KBM-7 (cell line): ENCODE results near the gene OR2J1.
"Not testable (repeated sequence)": the region's sequence is repeated elsewhere in the genome, so short reads cannot be mapped to it uniquely, and the experiment has no call there.

ENCODE experiments used
- DNase-seq: peaks from one replicate; pipeline ENCODE4 v3.0.0-alpha.2; 2015
- in situ Hi-C: fragments of 300-500 bp; cut with MboI; formaldehyde crosslinking; loops from 2 replicates; pipeline ENCODE4 v1.14.3; 2020; ENCODE audit warnings: low sequenced_read_pairs, low pct_unique_long_range_greater_than_20kb, mixed read lengths

The OR2J1 gene

DNA sequence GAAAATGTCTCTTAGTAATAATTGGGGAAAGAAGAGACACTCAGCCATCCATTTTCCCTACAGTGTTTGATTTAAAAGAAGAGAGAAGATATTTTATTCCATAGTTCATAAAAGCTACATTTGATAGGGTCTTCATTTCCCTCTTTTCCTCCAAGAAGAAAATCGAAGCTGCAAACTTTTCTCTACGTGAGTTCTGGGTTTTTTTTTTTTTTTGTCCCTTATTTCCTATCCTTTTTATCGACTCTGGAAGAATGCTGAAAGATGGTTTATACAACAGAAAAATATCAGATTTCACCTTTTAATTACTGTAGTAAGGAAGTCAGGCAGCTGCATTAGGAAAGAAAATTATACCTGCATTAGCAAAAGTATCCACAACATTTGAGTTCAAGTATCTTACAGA lies at the start of gene OR2J1:
TSS of gene OR2J1 (plus strand) at position 301 of the 400 bp plus-strand sequence. CDS start 1,453 bp downstream, outside the sequence.
- in situ Hi-C loops = no loop called here

DNA sequence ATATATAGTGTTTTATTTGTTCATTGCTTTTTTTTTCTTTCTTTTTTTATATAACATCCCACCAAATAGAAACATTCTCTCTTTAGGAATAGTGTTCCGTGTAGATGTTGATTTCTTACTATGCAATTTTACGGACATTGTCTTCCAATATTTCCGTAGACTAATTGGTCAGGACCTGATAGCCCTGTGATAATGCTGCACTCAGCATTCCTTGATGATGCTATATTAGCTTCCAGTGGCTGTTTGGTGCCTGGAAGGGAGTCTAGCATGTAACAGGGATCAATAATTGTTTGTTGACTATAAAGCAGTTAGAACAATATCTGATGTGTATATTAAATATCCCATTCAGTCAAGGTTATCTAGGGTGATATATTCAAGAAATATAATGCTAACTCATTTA lies 47.6 kb upstream of the OR2J1 start:
- in situ Hi-C loops = no loop called here
- DNase-seq = no peak

More for the DNA sequence above, at the start of gene OR2J1:
- DNase-seq = no peak

DNA sequence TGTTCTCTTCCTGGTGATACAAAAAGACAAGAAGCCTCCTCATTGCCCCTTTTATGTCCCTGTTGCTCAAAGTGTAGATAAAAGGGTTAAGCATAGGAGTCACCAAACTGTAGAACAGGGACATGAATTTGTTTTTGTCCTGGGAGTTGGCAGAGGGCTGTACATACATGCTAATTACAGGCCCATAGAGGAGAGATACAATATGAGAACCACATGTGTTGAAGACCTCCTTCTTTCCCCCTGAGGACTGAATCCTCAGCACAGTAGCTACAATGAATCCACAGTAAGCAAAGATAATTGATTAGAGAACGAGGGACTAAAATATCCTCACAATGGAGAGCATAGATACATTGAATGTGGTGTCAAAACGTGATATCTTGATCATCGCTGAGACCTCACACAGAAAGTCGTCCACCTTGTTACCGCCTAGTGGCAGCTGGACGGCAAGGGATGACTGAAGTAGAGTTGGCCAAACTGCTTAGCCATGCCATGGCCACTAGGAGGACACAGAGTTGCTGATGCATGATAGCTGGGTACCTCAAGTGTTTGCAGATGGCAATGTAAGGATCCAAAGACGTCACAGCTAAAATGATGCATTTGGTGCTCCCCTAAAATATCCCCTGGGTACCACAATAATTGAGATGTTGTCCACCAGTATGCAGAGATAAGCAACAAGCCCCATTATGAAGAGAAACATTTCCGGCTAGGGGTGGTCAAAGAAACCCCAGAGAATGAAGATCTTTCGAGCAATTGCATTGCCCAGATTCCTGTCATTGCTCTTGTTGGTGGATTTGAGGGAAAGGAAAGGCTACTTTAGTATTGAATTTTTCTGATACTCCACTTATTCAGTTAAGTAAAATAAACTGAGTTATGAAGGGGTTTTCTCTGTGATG lies 27.2 kb upstream of the OR2J1 start:
- peak; percentile 26 for DNase-seq

DNA sequence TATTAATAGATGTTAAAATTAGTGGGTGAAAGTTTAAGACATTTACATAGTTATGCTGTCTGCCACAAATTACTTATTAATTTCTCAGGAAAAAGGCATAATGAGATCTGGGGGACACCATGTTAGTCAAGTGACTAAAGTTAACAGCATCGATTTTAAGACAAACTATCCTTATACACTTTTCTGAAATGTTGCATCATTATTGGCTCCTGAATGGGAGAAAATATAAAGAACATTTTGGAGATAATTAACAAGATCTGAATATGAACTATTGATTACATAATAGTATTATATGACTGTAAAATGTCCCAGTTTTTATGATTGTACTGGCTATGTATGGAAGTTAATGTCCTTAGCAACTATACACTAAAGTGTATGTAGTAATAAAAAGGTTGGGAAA lies 20.1 kb upstream of the OR2J1 start:
- DNase-seq = no peak
- in situ Hi-C loops = no loop called here

More for the DNA sequence above, 27.2 kb upstream of the OR2J1 start:
- in situ Hi-C loops = no loop called here

DNA sequence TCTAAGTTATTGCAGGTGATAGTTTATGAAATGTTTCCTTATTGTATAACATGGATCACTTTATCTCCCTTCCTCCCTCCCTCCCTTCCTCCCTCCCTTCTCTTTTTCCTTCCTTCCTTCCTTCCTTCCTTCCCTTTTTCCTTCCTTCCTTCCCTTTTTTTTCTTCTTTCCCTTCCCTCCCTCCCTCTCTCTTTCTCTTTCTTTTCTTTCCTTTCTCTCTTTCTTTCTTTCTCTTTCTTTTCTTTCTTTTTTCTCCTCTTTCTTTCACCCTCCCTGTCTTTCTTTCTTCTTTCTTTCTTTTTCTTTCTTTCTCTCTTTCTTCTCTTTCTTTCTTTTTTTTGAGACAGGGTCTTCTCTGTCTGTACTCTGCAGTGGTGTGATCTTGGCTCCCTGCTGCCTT lies 18.0 kb upstream of the OR2J1 start:
- in situ Hi-C loops = no loop called here
- no peak for DNase-seq

DNA sequence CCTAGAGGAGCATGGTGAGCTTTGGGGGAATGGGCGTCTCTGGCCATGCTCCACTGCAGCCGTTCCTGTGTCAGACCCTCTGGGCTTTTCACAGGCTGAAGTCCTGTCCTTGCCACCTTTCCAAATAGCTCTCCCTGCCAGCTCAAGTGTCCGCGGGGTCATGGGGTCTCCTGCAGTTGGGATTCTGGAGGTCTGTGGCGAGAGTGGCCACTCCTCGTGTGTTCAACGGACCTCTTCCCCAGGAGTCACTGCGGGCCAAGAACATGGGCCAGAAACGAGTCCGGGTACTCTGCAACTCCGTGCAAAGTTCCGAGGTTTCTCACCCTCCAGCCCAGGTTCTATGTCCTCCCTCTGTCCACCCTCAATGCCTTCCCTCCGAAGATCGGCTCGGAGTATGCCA lies 16.8 kb upstream of the OR2J1 start:
- no peak for DNase-seq
- in situ Hi-C loops = no loop called here

DNA sequence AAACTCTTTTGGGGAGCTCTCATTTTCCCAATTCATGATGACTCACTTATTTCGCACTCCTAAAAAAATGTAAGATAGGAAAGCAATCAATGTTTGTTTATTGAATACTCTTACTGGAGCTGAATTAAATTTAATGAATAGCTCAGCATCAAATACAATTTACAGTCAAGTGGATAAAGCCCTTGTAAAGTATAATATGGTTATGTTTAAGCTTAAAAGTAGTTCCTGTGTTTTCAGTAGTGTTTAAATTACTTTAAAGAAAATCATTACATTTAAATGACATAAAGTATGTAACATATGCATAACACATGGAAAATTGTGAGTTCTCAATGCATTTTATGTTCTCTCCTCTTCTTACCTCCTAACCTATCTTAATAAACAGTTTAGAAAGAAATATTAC lies 12.1 kb upstream of the OR2J1 start, which contains the start of gene OR2B3:
TSS of gene OR2B3 (minus strand) at position 101 of the 400 bp plus-strand sequence. CDS start at position 36, 65 bp downstream.
- in situ Hi-C loops = no loop called here
- no peak for DNase-seq

DNA sequence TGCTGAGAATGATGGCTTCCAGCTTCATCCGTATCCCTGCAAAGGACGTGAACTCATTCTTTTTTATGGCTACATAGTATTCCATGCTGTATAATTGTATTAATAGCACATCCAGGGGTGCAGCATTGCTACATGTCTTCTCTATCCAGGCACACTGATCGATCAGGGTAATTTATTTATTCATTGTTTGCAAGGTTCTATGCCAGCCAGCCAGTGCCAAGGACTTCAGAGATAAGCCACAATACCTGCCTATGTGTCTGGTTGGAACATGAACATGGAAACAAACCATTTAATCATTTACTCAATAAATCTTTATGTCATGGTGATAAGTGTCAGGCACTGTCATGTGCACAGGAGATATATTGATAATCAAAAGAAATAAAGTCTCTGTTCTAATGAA lies 6.3 kb upstream of the OR2J1 start:
- no peak for DNase-seq
- in situ Hi-C loops = no loop called here

DNA sequence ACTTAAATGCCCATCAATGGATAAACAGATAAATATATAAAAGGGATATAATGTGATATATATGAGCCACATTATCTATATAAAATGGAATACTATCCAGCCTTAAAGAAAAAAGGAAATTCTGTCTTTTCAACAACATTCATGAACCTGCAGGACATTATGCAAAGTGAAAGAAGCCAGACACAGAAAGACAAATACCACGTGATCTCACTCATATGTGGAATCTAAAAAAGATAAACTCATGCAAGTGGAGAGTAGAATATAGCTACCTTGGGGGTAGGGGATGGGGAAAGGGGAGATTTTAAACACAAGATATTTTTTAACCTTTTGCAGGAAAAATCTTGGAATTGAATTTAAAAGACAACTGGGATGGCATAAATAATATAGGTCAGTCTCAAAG lies 1.5 kb upstream of the OR2J1 start:
- in situ Hi-C loops = no loop called here
- no peak for DNase-seq

DNA sequence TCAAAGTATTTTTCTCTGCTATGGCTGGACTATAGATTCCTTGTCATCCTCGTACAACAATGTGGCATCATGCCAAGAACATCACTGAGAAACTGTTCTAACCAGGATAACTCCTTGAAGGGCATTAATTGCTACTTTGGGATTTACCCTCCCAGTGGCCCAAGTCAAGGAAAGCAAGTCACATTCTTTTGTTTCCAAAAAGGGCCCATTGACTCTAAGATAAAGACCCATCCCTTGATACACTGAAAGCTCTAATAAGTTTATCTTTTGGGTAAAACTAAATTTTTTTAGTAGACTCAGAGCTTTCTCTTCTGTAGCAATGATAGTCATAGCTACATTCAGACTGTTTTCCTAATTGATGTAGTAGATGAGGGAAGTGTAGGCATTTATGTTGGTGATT lies 8.5 kb downstream of the OR2J1 start, which contains the start of gene OR2J3:
TSS of gene OR2J3 (plus strand) at position 301 of the 400 bp plus-strand sequence. CDS start 3,833 bp downstream, outside the sequence.
- in situ Hi-C loops = no loop called here
- DNase-seq = no peak

DNA sequence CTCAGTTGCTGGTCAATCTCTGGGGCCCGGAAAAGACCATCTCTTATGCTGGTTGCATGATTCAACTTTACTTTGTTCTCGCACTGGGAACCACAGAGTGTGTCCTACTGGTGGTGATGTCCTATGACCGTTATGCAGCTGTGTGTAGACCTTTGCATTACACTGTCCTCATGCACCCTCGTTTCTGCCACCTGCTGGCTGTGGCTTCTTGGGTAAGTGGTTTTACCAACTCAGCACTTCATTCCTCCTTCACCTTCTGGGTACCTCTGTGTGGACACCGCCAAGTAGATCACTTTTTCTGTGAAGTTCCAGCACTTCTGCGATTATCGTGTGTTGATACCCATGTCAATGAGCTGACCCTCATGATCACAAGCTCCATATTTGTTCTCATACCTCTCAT lies 12.8 kb downstream of the OR2J1 start:
- in situ Hi-C loops = no loop called here
- no peak for DNase-seq

DNA sequence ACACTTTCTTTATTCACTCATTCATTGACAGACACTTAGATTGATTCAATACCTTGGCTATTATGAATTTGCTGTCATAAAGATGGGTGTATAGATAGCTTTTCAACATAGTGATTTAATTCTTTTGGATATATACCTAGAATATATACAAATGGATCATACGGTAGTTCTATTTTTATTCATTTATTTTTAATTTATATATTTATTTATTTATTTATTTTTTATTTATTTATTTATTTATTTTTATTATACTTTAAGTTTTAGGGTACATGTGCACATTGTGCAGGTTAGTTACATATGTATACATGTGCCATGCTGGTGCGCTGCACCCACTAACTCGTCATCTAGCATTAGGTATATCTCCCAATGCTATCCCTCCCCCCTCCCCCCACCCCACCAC lies 15.7 kb downstream of the OR2J1 start:
- DNase-seq, in situ Hi-C loops: not testable (repeated sequence)

DNA sequence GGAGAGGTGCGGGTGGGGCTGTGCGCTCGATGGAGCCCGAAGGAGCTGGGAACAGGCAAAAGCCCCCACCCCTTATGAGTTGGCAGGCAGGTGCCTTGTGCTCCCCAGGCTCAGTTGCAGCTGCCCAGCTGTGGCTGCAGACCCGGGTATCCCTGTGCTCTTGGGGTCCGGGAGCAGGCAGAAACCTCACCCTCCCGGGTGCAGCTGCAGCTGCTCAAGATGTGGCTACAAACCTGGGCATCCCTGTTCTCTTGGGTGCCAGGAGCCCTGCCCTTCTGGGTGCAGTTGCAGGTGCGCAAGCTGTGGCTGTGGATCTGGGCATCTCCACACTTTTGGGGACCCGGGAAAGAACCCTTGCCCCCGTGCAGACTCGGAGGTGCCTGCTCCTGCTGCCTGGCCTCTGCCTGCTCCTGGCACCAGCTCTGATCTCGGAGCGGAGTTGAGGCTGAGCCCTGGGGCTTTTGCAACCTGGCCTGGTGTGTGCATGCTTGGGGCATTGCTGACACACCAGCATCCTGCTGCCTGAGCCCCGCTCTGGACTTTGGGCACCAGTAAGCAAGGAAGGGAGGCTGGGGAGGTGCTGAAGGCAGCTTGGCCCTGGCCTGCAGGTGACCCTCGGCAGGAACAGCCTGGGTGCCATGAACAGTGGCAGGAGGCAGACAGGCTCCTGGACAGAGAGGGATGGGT lies 30.2 kb downstream of the OR2J1 start:
- in situ Hi-C loops = no loop called here
- DNase-seq = no peak

DNA sequence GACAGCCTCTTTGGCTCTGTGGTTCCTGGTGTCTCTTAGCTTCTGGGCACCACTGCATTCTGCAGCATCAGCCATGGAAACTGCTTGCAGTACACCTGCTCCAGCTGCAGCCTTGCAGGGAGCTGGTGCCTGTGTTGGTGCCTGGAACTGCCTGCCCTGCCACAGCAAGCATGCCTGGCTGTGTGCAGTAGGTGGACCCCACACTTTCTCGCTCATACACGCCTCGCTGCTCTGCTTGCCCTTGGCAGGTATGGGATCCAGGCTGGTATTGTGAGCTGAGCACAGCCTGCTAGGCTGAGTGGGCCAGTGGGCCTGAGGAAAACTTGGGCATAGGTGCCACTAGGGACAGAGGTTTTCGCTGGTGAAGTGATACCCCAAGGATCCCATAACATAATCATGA lies 31.4 kb downstream of the OR2J1 start:
- no peak for DNase-seq
- in situ Hi-C loops = no loop called here

DNA sequence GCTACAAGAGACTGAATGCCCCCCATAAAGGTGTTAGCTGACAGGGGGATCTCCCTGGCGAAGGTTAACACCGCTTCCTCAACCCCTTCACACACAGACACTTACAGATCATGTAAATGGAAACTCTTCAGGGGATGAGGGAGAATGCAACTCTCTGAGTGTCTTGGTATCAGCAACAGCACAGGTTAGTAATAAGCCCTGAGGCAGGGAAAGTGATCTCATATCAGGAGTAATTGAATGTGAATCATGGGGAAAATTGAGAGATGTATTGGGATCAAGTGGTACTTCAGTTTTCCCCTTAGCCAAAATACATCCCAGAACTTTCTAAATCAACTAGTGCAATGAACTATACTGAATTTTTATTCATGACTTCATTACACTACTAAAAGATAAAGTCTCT lies 32.4 kb downstream of the OR2J1 start:
- in situ Hi-C loops = no loop called here

DNA sequence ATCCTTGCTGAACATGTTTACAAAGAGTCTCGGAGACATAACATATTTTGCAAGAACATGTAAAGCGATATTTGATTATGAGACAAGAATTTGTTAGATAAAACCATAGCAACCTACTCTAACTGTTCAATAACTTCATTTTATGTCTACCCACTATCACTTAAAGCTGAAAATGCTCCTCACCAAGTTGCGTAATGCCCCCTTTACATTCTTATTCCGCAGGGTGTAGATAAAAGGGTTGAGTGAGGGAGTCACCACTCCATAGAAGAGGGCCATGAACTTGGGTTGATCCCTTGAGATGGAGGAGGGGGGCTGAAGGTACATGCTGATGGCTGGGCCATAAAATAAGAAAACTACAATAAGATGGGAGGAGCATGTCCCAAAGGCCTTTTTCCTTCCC lies 38.4 kb downstream of the OR2J1 start:
- in situ Hi-C loops = no loop called here
- no peak for DNase-seq

More for the DNA sequence above, 32.4 kb downstream of the OR2J1 start:
- no peak for DNase-seq

DNA sequence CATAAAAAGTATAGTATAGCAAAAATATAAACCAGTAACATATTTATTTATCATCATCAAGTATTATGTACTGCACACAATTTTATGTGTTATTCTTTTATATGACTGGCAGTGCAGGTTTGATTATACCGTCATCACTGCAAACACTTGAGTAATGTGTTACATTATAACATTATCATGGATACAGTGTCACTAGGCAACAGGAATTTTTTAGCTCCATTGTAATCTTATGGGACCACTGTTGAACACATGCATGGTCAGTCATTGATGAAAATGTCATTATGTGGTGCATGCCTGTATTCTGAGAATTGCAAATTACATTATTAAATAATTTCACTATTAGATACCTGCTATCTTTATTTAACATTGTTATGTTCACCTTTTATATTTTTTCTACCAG lies 42.3 kb downstream of the OR2J1 start:
- DNase-seq = no peak
- in situ Hi-C loops = no loop called here

DNA sequence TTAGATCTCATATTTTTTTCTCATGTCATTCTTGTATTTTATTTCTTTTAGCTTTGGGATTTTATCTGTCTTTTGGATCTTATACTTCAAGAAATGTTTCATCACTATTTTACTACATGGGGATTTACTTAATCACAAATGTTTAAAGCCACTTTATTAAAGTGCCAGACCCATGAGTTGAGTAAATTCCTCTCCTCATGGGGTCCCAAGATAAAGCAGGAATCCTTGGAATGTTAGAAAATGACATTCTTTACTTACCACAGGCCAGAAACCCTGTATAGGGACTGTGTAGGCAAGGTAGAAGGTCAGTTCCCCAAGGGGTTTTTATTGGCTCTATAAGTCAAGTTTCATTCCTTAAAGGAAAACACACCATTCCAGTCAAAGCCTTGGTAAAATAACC lies 43.0 kb downstream of the OR2J1 start:
- in situ Hi-C loops = no loop called here
- DNase-seq = no peak

DNA sequence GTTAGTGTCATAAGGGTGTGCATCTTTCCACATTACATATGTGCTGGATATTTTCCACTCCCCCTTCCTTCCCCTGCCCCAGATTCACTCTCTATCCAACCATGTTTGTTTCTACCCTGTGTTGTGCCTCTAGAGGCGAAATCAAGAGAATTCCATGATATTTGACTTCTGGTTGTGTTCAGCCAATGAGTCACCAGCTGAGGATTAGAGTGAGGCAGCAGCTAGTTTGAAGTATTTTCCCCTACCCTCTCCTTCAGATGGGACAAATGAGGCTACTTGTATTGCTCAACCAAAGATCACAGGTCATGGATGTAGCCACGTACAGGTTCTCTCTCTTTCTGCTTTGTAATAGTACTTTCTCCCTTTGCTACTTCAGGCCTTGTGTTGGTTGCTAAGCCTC lies 46.9 kb downstream of the OR2J1 start:
- in situ Hi-C loops = no loop called here

DNA sequence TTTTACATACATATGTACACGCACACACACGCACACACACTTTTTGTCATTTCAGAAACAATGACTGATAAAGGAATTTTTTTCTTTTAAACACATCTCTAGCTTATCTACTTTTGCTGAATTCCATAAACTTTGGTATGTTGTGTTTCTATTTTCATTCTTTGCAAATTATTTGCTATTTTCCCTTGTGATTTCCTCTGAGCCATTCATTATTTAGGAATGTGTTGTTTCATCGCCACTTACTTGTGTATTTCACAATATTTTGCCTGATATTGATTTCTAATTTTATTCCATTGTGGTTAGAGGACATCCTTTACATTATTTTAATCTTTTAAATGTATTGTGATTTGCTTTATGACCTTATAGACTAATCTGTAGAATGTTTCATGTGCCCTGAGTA lies 47.8 kb downstream of the OR2J1 start:
- in situ Hi-C loops = no loop called here

More for the DNA sequence above, 46.9 kb downstream of the OR2J1 start:
- no peak for DNase-seq

More for the DNA sequence above, 47.8 kb downstream of the OR2J1 start:
- DNase-seq = no peak
